Osteoblast (primary cell): ENCODE results near the gene GPATCH1. TPM values are rescaled to one million over a fixed set of nuclear protein-coding genes. Genes with fewer than 3 reads are reported as not detected.
A peak's percentile ranks its signal among the peaks of the same experiment; 100 is the strongest.

ENCODE experiments used
- DNase-seq: peaks from one replicate; pipeline ENCODE4 v3.0.0; 2011; ENCODE audit warnings: low spot score, mixed read lengths; ENCODE audit not compliant: insufficient read length; ENCODE audit errors: missing footprints
- H2AFZ ChIP-seq: 2 replicates; pipeline ENCODE4 v1.6.0; 2011; ENCODE audit warnings: mild to moderate bottlenecking, low read length
- H3K27ac ChIP-seq: 2 replicates; pipeline ENCODE4 v1.5.1; 2011; ENCODE audit warnings: mild to moderate bottlenecking, low read depth, low read length, moderate library complexity
- H3K27me3 ChIP-seq: 2 replicates; pipeline ENCODE4 v1.6.0; 2012; ENCODE audit warnings: mild to moderate bottlenecking, control low read depth, inconsistent platforms, low read length, moderate library complexity; ENCODE audit not compliant: insufficient read depth
- H3K36me3 ChIP-seq: 2 replicates; pipeline ENCODE4 v1.5.1; 2011; ENCODE audit warnings: mild to moderate bottlenecking, low read length, control low read depth, moderate library complexity; ENCODE audit not compliant: insufficient read depth
- H3K4me1 ChIP-seq: 2 replicates; pipeline ENCODE4 v1.5.1; 2011; ENCODE audit warnings: mild to moderate bottlenecking, low read length, control low read depth, moderate library complexity; ENCODE audit not compliant: insufficient read depth
- H3K4me2 ChIP-seq: 2 replicates; pipeline ENCODE4 v1.6.0; 2011; ENCODE audit warnings: mild to moderate bottlenecking, low read length; ENCODE audit not compliant: insufficient read depth
- H3K4me3 ChIP-seq: fragments of 200-600 bp; sonication (generic); 3 replicates; pipeline ENCODE4 v1.5.1; 2012; ENCODE audit warnings: mild to moderate bottlenecking, low read length, inconsistent platforms; ENCODE audit not compliant: insufficient read depth
- H3K79me2 ChIP-seq: 2 replicates; pipeline ENCODE4 v1.6.0; 2012; ENCODE audit warnings: mild to moderate bottlenecking, low read length, control low read depth, inconsistent platforms; ENCODE audit not compliant: insufficient read depth
- H3K9me3 ChIP-seq: 2 replicates; pipeline ENCODE4 v1.5.1; 2011; ENCODE audit warnings: low read depth, low read length, control low read depth
- H4K20me1 ChIP-seq: 2 replicates; pipeline ENCODE4 v1.6.0; 2012; ENCODE audit warnings: mild to moderate bottlenecking, low read length, control low read depth; ENCODE audit not compliant: insufficient read depth
- total RNA-seq: library from RNA; depleted of rRNA; stranded (reverse); fragments of >200 nt; gene quantifications from 2 replicates; pipeline ENCODE4 v1.2.3, GENCODE V29; 2012
- TF ChIP-seq, protein P1 (sequence below): IDR thresholded peaks from 2 replicates; pipeline ENCODE4 v1.5.1; 2011; ENCODE audit warnings: mild to moderate bottlenecking, low read depth, low read length, moderate library complexity; ENCODE audit errors: extremely low read depth

GPATCH1 gene
- total RNA-seq, 1 donor, result 6.2 TPM

DNA sequence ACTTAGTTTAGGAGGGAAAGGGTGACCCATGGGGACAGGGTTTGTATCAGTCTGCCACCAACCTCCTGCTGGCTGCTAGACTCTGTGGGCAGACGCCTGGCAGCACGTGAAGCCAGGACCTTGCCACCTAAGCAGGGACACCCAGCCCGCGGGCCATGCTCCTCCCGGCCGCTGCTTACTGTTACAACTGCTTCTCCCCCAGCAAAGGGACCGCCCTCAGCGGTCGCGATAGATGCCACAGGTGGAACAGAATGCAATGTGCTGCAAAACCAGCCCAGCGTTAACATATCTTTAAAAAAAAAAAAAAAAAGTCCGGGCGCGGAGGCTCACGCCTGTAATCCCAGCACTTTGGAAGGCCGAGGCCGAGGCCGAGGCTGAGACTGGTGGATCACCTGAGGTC is 14.4 kb upstream of the GPATCH1 start:
- H4K20me1 ChIP-seq, result no peaks in the 10 kb centered on the region

DNA sequence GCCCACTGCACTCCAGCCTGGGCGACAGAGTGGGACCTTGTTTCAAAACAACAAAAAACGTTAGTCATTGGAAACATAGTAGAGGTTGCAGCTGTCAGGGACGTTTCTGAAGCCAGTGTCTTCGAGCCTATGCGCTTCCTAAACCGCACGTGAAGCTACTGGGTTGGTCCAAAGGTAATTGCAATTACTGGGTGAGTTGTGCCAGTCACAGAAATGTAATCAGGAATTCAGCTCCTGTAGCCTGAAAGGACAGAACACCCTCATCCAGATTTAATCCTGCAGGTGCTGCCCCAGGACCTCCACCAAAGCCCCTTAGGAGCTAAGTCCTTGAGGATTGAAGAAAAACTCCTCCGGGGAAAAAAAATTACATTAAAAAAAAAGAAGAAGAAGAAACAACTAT is 13.9 kb upstream of the GPATCH1 start:
- H3K4me1 ChIP-seq, result no peaks in the 10 kb centered on the region
- no peak overlapping the region for H3K27ac ChIP-seq
- no peaks in the 10 kb centered on the region for H4K20me1 ChIP-seq
- H3K36me3 ChIP-seq, result no peaks in the 10 kb centered on the region
- H2AFZ ChIP-seq, result no peak overlapping the region
- H3K4me3 ChIP-seq, result no peak overlapping the region
- peak; percentile 66 for DNase-seq
- no peaks in the 10 kb centered on the region for H3K9me3 ChIP-seq
- H3K4me2 ChIP-seq, result no peak overlapping the region
- H3K27me3 ChIP-seq, result peaks cover 14% of the 10 kb centered on the region
- H3K79me2 ChIP-seq, result no peaks in the 10 kb centered on the region
- TF ChIP-seq, protein P1, sequence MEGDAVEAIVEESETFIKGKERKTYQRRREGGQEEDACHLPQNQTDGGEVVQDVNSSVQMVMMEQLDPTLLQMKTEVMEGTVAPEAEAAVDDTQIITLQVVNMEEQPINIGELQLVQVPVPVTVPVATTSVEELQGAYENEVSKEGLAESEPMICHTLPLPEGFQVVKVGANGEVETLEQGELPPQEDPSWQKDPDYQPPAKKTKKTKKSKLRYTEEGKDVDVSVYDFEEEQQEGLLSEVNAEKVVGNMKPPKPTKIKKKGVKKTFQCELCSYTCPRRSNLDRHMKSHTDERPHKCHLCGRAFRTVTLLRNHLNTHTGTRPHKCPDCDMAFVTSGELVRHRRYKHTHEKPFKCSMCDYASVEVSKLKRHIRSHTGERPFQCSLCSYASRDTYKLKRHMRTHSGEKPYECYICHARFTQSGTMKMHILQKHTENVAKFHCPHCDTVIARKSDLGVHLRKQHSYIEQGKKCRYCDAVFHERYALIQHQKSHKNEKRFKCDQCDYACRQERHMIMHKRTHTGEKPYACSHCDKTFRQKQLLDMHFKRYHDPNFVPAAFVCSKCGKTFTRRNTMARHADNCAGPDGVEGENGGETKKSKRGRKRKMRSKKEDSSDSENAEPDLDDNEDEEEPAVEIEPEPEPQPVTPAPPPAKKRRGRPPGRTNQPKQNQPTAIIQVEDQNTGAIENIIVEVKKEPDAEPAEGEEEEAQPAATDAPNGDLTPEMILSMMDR, result no peak

More for the DNA sequence above, 14.4 kb upstream of the GPATCH1 start:
- TF ChIP-seq, protein P1, result no peak
- Histone ChIP-seq H2AFZ (no peak overlapping the region), H3K27me3 (peaks cover 14% of the 10 kb centered on the region), H3K79me2 (no peaks in the 10 kb centered on the region), H3K9me3 (no peaks in the 10 kb centered on the region), H3K4me3 (no peak overlapping the region), H3K4me1 (no peaks in the 10 kb centered on the region), H3K4me2 (no peak overlapping the region), H3K36me3 (no peaks in the 10 kb centered on the region), H3K27ac (no peak overlapping the region)
- DNase-seq, result no peak

DNA sequence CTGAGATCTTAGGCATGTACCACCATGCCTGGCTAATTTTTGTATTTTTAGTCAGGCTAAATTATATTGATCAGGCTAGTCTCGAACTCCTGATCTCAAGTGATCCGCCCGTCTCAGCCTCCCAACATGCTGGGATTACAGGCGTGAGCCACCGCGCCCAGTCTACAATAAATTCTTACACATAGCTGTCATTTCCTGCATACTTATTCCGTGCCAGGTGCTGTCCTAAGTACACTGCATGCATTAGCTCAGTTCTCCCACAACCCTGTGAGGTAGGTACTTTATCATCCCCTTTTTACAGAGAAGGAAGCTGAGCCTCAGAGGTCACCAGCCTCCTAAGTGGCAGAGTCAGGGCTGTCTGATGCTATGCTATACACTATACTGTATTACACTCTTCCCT is 9.1 kb upstream of the GPATCH1 start:
- H4K20me1 ChIP-seq, result no peaks in the 10 kb centered on the region
- H3K79me2 ChIP-seq, result no peaks in the 10 kb centered on the region
- H2AFZ ChIP-seq, result no peak overlapping the region
- no peaks in the 10 kb centered on the region for H3K27me3 ChIP-seq
- H3K9me3 ChIP-seq, result no peaks in the 10 kb centered on the region
- TF ChIP-seq, protein P1, result no peak
- no peaks in the 10 kb centered on the region for H3K36me3 ChIP-seq
- no peak overlapping the region for H3K4me2 ChIP-seq
- no peaks in the 10 kb centered on the region for H3K4me1 ChIP-seq
- no peak for DNase-seq
- no peak overlapping the region for H3K27ac ChIP-seq
- H3K4me3 ChIP-seq, result no peak overlapping the region

DNA sequence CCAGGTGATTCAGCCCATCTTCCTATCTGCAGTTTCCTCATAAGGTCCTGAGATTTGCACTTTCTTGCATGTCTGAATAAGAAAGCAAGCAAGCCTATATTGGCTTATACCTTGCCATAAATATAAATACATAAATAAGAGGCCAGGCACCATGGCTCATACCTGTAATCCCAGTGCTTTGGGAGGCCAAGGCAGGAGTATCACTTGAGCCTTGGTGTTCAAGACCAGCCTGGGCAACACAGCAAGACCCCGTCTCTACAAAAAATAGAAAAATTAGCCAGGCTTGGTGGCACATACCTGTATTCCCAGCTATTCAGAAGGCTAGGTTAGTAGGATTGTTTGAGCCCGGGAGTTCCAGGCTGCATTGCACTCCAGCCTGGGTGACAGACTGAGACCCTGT is 5.5 kb upstream of the GPATCH1 start:
- Histone ChIP-seq H3K36me3 (no peaks in the 10 kb centered on the region), H3K79me2 (no peaks in the 10 kb centered on the region), H4K20me1 (no peaks in the 10 kb centered on the region), H3K4me2 (no peak overlapping the region), H3K27me3 (no peaks in the 10 kb centered on the region), H3K4me1 (peaks cover 10% of the 10 kb centered on the region), H3K9me3 (no peaks in the 10 kb centered on the region), H3K27ac (no peak overlapping the region), H2AFZ (no peak overlapping the region), H3K4me3 (no peak overlapping the region)
- DNase-seq, result no peak
- TF ChIP-seq, protein P1, result no peak
